Breast epithelium (tissue), 3 donors: ENCODE data around the gene GPC6.

Experiments
- POLR2A ChIP-seq: fragments of 450-650 bp; IDR thresholded peaks from one replicate; pipeline ENCODE4 v1.6.1; 2016; ENCODE audit warnings: antibody characterized with exemption, mild to moderate bottlenecking, moderate library complexity
- TF ChIP-seq, protein P1 (sequence below), 3 donors: fragments of 450-650 bp; IDR thresholded peaks; one replicate each; pipeline ENCODE4 v1.5.1; 2016 to 2017; ENCODE audit warnings: antibody characterized with exemption in 3 of 3, mild to moderate bottlenecking in 3 of 3, moderate library complexity in 3 of 3

DNA sequence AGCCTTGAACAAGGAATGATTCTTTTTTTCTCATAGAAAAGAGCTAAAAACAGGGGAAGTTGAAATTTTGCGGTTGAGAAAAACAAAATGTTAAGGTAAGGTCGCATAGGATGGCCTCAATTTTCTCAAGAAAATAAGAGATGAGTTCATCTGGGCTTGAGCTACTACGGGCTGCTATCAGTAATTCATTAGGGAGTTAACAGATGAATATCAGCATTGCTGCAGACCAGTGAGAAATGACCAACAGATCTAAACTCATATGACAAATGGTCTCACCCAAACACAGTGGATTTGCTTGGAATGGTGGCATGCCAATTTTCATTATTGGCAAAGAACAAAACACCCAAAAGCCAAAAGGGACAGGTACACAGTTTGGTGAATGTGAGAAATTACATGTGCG, 56.6 kb downstream of the GPC6 start:
- TF ChIP-seq, protein P1, sequence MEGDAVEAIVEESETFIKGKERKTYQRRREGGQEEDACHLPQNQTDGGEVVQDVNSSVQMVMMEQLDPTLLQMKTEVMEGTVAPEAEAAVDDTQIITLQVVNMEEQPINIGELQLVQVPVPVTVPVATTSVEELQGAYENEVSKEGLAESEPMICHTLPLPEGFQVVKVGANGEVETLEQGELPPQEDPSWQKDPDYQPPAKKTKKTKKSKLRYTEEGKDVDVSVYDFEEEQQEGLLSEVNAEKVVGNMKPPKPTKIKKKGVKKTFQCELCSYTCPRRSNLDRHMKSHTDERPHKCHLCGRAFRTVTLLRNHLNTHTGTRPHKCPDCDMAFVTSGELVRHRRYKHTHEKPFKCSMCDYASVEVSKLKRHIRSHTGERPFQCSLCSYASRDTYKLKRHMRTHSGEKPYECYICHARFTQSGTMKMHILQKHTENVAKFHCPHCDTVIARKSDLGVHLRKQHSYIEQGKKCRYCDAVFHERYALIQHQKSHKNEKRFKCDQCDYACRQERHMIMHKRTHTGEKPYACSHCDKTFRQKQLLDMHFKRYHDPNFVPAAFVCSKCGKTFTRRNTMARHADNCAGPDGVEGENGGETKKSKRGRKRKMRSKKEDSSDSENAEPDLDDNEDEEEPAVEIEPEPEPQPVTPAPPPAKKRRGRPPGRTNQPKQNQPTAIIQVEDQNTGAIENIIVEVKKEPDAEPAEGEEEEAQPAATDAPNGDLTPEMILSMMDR (IDR thresholded peaks at IDR 0.05), result no peak
- TF ChIP-seq POLR2A, result no peak
